Activated T-cell treated with anti-CD3 and anti-CD28 coated beads for 24 hours (primary cell): ENCODE results near the gene BPGM.
"Not testable (repeated sequence)": the region's sequence is repeated elsewhere in the genome, so short reads cannot be mapped to it uniquely, and the experiment has no call there.

Source experiments
- DNase-seq: peaks from one replicate; pipeline ENCODE4 v3.0.0-alpha.2; 2020; ENCODE audit warnings: low read depth

The BPGM gene

GRCh38 chr7:134665045-134665444 is 18.4 kb downstream of the BPGM start:
- DNase-seq: not testable (repeated sequence)

DNA sequence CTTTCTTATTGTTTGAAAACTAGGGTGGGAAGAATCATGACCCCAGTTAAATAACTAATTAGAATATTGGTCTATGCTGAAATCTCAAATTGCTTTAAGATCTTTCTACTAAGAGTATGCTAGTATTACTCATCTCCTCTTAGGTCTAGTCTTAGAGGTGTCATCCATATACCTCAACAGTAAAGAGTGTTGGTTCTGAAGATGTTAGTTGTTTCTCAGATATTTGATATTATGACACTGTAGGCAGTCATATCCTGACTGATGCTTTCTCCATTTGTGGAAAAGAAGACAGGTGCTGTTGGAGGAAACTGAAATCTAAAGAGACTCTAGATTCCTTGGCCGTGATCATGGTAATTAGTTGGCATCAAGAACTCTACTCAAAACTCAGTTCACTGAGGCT is 21.2 kb downstream of the BPGM start:
- no peak for DNase-seq

- no peak for DNase-seq
Measured at GRCh38 chr7:134669388-134669787, 22.7 kb downstream of the BPGM start.

DNA sequence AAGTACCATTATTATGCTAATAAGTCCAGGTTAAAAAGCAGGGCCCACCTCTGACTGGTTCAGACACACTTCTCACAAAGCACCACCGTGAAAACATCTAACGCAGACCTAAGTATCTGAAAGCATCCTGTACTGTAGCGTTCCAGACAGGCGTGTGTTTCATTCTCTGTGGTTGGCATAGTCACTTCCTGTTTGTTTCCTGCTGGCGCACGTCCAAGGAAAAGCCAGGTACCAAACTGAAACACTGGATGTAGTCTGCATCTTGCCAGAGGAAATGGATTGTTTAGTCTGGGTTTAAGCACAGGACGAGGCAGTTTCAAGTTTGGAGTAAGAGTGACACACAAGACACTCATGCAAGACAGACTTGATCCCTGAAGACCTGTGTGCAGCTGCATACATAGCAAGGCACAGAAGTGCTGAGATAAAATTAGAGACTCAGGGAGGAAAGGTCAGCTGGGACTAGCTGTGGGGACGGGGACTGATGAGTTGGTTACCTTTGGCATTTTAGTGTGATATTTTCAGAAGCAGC is 23.3 kb downstream of the BPGM start:
- peak; percentile 67 for DNase-seq

- no peak for DNase-seq
Measured at GRCh38 chr7:134671609-134672008, 25.0 kb downstream of the BPGM start.

DNA sequence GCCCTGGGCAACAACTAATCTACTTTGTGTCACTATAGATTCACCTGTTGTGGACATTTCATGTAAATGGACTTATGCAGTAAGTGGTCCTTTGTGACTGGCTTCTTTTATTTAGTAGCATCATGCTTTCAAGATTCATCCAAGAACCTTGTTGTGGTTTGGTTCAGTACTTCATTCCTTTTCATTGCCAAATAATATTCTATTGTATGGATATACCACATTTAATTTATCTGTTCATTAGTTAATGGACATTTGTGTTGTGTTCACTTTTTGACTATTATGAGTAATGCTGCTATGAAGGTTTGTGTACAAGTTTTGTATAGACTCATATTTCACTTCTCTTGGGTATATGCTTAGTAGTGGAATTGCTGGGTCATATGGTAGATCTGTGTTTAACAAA is 27.8 kb downstream of the BPGM start:
- DNase-seq: no peak

GRCh38 chr7:134676743-134677142 is 30.1 kb downstream of the BPGM start:
- no peak for DNase-seq

- no peak for DNase-seq
Measured at GRCh38 chr7:134678115-134678514, 31.5 kb downstream of the BPGM start.

- no peak for DNase-seq
Measured at GRCh38 chr7:134679006-134679405, 32.4 kb downstream of the BPGM start.

DNA sequence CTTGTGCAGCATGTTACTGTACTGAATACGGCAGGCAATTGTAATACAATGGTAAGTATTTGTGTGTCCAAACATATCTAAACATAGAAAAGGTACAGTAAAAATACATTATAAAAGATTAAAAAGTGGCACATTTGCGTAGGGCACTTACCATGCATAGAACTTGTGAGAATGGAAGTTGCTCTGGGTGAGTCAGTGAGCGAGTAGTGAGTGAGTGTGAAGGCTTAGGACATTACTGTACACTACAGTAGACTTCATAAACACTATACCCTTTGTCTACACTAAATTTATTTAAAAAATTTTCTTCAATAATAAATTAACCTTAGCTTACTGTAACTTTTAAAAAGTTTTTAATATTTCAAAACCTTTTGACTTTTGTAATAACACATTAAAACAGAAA is 37.5 kb downstream of the BPGM start:
- no peak for DNase-seq

- DNase-seq: no peak
Measured at GRCh38 chr7:134685250-134685649, 38.6 kb downstream of the BPGM start.

DNA sequence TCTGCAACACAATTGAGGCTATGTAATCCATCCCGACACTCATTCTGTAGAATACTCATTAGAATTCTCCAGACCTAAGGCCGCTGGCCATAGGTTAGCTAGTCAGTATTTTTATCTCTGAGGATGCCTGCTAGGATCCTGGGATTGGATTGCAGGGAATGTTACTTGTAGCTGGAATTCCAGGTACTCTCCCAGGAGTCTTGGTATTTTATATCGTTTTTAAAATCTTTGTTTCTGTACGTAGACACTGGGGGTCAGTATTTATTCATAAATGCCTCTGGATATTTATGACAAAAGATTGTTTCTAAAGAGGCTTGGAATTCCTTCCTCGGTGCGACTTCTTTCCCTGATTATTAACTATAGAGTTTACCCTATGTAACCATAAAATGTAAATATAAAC is 40.1 kb downstream of the BPGM start:
- DNase-seq: no peak

DNA sequence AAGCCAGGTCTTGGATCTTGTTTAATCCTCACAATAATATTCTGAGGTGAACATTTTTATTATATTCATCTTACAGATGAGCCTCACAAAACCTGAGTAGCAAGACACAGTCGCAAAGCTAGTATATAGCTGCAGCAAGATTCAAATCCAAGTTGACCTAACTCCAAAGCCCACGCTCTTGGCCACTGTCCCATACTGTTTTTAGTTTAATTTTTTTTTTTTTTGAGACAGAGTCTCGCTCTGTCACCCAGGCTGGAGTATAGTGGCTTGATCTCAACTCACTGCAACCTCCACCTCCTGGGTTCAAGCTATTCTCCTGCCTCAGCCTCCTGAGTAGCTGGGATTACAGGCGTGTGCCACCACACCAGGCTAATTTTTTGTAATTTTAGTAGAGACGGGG is 42.9 kb downstream of the BPGM start:
- DNase-seq: not testable (repeated sequence)

DNA sequence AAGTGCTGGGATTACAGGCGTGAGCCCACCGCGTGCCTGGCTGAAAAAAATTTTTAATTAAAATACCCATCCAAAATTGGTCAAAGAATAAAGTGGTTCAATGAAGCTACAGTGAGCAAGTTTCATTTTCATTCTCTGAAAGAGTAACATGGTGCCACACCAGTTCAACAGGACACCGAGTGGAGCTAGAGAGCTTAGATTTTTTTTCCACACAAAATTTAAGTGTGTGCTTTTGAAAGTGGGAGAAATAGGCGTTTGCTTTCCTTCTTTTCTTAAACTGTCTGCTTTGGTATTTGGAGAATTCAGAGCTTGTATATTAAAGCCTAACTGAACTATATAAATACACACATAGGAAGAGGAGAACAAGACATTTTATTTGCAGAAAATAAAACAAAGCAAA is 43.4 kb downstream of the BPGM start:
- no peak for DNase-seq

GRCh38 chr7:134690614-134691504 is 44.2 kb downstream of the BPGM start:
- DNase-seq: no peak

GRCh38 chr7:134691546-134692343 is 45.1 kb downstream of the BPGM start:
- no peak for DNase-seq

GRCh38 chr7:134692344-134692705 is 45.7 kb downstream of the BPGM start:
- DNase-seq: no peak

DNA sequence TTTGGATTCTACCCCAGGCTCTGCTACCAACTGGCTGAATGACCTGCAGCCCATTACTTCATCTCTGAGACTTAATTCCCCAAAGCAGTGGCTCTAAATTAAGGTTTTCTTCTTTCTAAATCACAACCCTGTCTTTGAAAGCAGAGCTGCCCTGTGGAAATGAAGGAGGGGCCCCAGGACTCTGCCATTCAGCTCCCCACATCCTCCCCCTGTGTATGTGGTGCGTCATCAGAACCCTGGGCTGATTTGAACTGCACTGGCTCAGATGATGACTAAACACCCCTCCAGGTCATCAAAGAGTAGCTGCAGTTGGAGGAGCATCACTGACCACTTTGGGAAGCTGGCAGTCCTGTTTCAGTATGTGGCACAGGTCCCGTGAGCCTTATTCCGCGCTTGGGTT is 46.6 kb downstream of the BPGM start:
- DNase-seq: no peak

DNA sequence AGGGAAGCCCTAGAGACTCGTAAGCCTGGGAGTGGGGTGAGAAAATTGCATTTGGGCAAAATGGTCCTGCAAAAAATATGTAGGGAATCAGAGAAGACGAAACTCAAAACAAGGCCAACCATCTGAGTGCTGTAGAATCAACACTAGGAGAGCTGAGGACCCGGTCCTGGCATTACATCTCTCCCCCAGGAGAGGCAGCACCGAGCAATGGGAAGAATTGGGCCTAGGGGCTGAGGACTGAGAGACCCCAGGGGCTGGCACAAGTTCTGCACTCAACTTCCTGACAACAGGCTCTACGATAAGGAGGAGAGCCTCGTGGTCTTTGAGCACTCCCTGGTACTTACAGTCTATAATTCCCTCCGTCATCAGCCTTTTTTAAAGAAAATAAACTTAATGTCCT is 47.6 kb downstream of the BPGM start:
- no peak for DNase-seq

GRCh38 chr7:134694767-134695166 is 48.1 kb downstream of the BPGM start:
- no peak for DNase-seq

GRCh38 chr7:134695321-134695860 is 48.7 kb downstream of the BPGM start:
- no peak for DNase-seq

DNA sequence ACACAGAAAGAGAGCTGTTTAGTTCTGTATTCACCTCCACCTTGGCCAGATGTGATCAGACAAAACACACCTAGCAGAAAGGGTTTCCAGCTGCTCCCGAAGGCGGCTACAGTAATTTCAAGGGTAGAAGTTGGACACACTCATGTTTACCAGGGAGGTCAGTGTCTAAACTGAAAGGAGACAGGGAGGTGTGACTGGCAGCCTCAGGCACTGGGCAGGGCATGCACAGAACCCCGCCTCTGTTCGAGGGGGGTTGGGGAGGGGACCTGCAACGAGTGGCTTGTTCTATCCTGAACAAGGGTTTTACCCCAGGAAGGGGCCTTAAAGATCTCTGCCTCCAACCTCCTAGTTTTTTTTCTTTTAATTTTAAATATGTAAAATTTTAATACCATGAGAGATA is 49.6 kb downstream of the BPGM start:
- DNase-seq: no peak
